ENCODE results near the gene CASK. TPM values are rescaled to one million over a fixed set of nuclear protein-coding genes. Genes with fewer than 3 reads are reported as not detected.

CASK gene
- total RNA-seq, 1 experiment from 2014 or later = 33.5 TPM

GRCh38 chrX:41952102-41952501 lies 28.7 kb upstream of the CASK start:
- Histone ChIP-seq H3K36me3 (ENCODE audit: control insufficient read depth, insufficient read depth, low read length) (no peaks in the 10 kb centered on the region), H3K4me3 (ENCODE audit: low read depth in 2 of 2, low read length in 2 of 2) (no peak overlapping the region), H3K27ac (ENCODE audit: low read length) (no peak overlapping the region), H3K4me1 (ENCODE audit: control insufficient read depth, insufficient read depth, low read length) (no peaks in the 10 kb centered on the region), H3K9me3 (ENCODE audit: control insufficient read depth, insufficient read depth, low read depth, low read length) (no peaks in the 10 kb centered on the region), H3K27me3 (ENCODE audit: control insufficient read depth, insufficient read depth, low read length) (no peaks in the 10 kb centered on the region)
- ChIA-PET CTCF (no interaction called here), POLR2A (no interaction called here)
- DNase-seq (ENCODE audit: low read depth, low spot score) (no peak), ATAC-seq (no peak)
- BruUV-seq (replicated peaks) = no TSS peak
- in situ Hi-C loops (cut with HindIII; ENCODE audit: low pct_unique_long_range_greater_than_20kb, low sequenced_read_pairs) = no loop called here
- TF ChIP-seq POLR2AphosphoS5 (IDR thresholded peaks at IDR 0.05; ENCODE audit: low read depth, low read length) (no peak), TCF7L2 (IDR thresholded peaks at IDR 0.05; ENCODE audit: low read depth, low read length) (no peak), CTCF (IDR thresholded peaks at IDR 0.05) (no peak), SIN3A (IDR thresholded peaks at IDR 0.05; ENCODE audit: borderline replicate concordance, insufficient read depth, low read depth, low read length) (no peak), REST (IDR thresholded peaks at IDR 0.05; ENCODE audit: insufficient read depth in 1 of 2, low read depth in 2 of 2, low read length in 1 of 2) (no peak)
- intact Hi-C loops (cut with micrococcal nuclease; ENCODE audit: unreplicated experiment) = no loop called here

- POLR2A ChIA-PET = no interaction called here
Measured at GRCh38 chrX:41946989-41947612, 23.7 kb upstream of the CASK start.

More at GRCh38 chrX:41946989-41947612, 23.7 kb upstream of the CASK start:
- Histone ChIP-seq H3K9me3 (ENCODE audit: control insufficient read depth, insufficient read depth, low read depth, low read length) (no peaks in the 10 kb centered on the region), H3K27me3 (ENCODE audit: control insufficient read depth, insufficient read depth, low read length) (no peaks in the 10 kb centered on the region), H3K4me3 (ENCODE audit: low read depth in 2 of 2, low read length in 2 of 2) (no peak overlapping the region), H3K36me3 (ENCODE audit: control insufficient read depth, insufficient read depth, low read length) (no peaks in the 10 kb centered on the region), H3K27ac (ENCODE audit: low read length) (no peak overlapping the region), H3K4me1 (ENCODE audit: control insufficient read depth, insufficient read depth, low read length) (no peaks in the 10 kb centered on the region)
- intact Hi-C loops (cut with micrococcal nuclease; ENCODE audit: unreplicated experiment) = no loop called here
- CTCF ChIA-PET = no interaction called here
- DNase-seq (ENCODE audit: low read depth, low spot score) = no peak
- ATAC-seq = no peak
- BruUV-seq (replicated peaks) = no TSS peak
- no peak for TF ChIP-seq POLR2AphosphoS5 (IDR thresholded peaks at IDR 0.05; ENCODE audit: low read depth, low read length)
- TF ChIP-seq SIN3A (IDR thresholded peaks at IDR 0.05; ENCODE audit: borderline replicate concordance, insufficient read depth, low read depth, low read length) = no peak
- no peak for TF ChIP-seq TCF7L2 (IDR thresholded peaks at IDR 0.05; ENCODE audit: low read depth, low read length)
- no peak for TF ChIP-seq CTCF (IDR thresholded peaks at IDR 0.05)
- no peak for TF ChIP-seq REST (IDR thresholded peaks at IDR 0.05; ENCODE audit: insufficient read depth in 1 of 2, low read depth in 2 of 2, low read length in 1 of 2)
- in situ Hi-C loops (cut with HindIII; ENCODE audit: low pct_unique_long_range_greater_than_20kb, low sequenced_read_pairs) = no loop called here

Data from Panc1 (cell line).